SK-N-SH treated with all-trans-retinoic acid at 6 μM for 48 hours (cell line): ENCODE measurements around the gene NHS.

Experiments used
- ATAC-seq: fragments of 200-7000 bp; cut with Tn5 transposase; 3 replicates; pipeline ENCODE4 v1.9.1; 2020; ENCODE audit warnings: mild to moderate bottlenecking, moderate library complexity
- ARNTL ChIP-seq: fragments of 450-650 bp; formaldehyde crosslinking; IDR thresholded peaks from 2 replicates; pipeline ENCODE4 v1.5.0; 2020; ENCODE audit warnings: low read depth, mild to moderate bottlenecking, moderate library complexity, borderline replicate concordance
- CSDC2 ChIP-seq: fragments of 250-450 bp; sonication (Bioruptor Pico); IDR thresholded peaks from 2 replicates; pipeline ENCODE4 v1.5.0; 2020; ENCODE audit warnings: mild to moderate bottlenecking, moderate library complexity
- GLIS3 ChIP-seq: fragments of 250-450 bp; sonication (Bioruptor Pico); IDR thresholded peaks from 2 replicates; pipeline ENCODE4 v1.5.0; 2020; ENCODE audit warnings: mild to moderate bottlenecking, moderate library complexity
- ISL1 ChIP-seq: fragments of 250-450 bp; sonication (Bioruptor Pico); IDR thresholded peaks from 2 replicates; pipeline ENCODE4 v2.1.2; 2022; ENCODE audit warnings: mild to moderate bottlenecking, moderate library complexity
- OSR1 ChIP-seq: fragments of 250-450 bp; sonication (Bioruptor Pico); IDR thresholded peaks from 2 replicates; pipeline ENCODE4 v1.8.0; 2022; ENCODE audit warnings: moderate library complexity, mild to moderate bottlenecking, inconsistent platforms
- TOX ChIP-seq: fragments of 250-450 bp; sonication (Bioruptor Pico); IDR thresholded peaks from 2 replicates; pipeline ENCODE4 v1.8.0; 2021; ENCODE audit warnings: mild to moderate bottlenecking, moderate library complexity, borderline replicate concordance
- ZNF565 ChIP-seq: fragments of 450-650 bp; formaldehyde crosslinking; conservative IDR thresholded peaks from 2 replicates; pipeline ENCODE4 v1.5.0; 2020; ENCODE audit warnings: low read depth, mild to moderate bottlenecking, moderate library complexity
- ZNF70 ChIP-seq: fragments of 450-650 bp; formaldehyde crosslinking; IDR thresholded peaks from 2 replicates; pipeline ENCODE4 v1.5.0; 2020; ENCODE audit warnings: mild to moderate bottlenecking, moderate library complexity
- ZNF8 ChIP-seq: fragments of 450-650 bp; formaldehyde crosslinking; IDR thresholded peaks from 2 replicates; pipeline ENCODE4 v1.5.0; 2020; ENCODE audit warnings: mild to moderate bottlenecking, moderate library complexity
- TF ChIP-seq, protein P1 (sequence below): fragments of 250-450 bp; sonication (Bioruptor Pico); IDR thresholded peaks from 2 replicates; pipeline ENCODE4 v1.5.0; 2020; ENCODE audit warnings: mild to moderate bottlenecking, moderate library complexity
- TF ChIP-seq, protein P2 (sequence below): fragments of 250-450 bp; sonication (Bioruptor Pico); IDR thresholded peaks from 2 replicates; pipeline ENCODE4 v1.5.1; 2021; ENCODE audit warnings: mild to moderate bottlenecking, moderate library complexity
- TF ChIP-seq, protein P3 (sequence below): fragments of 250-450 bp; sonication (Bioruptor Pico); IDR thresholded peaks from 2 replicates; pipeline ENCODE4 v1.5.1; 2020; ENCODE audit warnings: low read depth, mild to moderate bottlenecking, moderate library complexity
- TF ChIP-seq, protein P4 (sequence below): fragments of 250-450 bp; sonication (Bioruptor Pico); IDR thresholded peaks from 2 replicates; pipeline ENCODE4 v1.8.0; 2021; ENCODE audit warnings: low read depth, mild to moderate bottlenecking, moderate library complexity, borderline replicate concordance
- TF ChIP-seq, protein P5 (sequence below): fragments of 250-450 bp; sonication (Bioruptor Pico); IDR thresholded peaks from 2 replicates; pipeline ENCODE4 v1.8.0; 2020; ENCODE audit warnings: mild to moderate bottlenecking, moderate library complexity, borderline replicate concordance

Gene NHS

DNA sequence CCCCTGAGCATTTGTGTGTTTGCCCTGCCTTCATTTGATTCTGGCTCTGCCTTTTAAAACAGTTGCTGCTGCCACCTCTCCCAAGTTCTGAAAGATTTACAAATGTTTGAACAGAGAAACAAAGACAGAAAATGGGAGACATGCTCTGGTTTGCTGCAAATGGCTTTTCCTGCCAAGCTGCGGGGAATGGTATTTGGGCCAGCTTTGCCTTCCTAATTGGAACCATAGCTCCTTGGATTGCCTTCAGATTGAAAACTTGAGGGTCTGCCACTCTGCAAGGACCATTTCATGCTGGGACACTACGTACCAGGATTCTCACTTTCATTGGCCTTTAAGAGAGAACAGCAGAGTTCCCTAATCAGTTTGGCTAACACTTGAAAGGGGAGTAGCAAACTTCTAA lies 74.9 kb downstream of the NHS start (continued):
- TF ChIP-seq, protein P1, sequence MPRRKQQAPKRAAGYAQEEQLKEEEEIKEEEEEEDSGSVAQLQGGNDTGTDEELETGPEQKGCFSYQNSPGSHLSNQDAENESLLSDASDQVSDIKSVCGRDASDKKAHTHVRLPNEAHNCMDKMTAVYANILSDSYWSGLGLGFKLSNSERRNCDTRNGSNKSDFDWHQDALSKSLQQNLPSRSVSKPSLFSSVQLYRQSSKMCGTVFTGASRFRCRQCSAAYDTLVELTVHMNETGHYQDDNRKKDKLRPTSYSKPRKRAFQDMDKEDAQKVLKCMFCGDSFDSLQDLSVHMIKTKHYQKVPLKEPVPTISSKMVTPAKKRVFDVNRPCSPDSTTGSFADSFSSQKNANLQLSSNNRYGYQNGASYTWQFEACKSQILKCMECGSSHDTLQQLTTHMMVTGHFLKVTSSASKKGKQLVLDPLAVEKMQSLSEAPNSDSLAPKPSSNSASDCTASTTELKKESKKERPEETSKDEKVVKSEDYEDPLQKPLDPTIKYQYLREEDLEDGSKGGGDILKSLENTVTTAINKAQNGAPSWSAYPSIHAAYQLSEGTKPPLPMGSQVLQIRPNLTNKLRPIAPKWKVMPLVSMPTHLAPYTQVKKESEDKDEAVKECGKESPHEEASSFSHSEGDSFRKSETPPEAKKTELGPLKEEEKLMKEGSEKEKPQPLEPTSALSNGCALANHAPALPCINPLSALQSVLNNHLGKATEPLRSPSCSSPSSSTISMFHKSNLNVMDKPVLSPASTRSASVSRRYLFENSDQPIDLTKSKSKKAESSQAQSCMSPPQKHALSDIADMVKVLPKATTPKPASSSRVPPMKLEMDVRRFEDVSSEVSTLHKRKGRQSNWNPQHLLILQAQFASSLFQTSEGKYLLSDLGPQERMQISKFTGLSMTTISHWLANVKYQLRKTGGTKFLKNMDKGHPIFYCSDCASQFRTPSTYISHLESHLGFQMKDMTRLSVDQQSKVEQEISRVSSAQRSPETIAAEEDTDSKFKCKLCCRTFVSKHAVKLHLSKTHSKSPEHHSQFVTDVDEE (CRISPR knock-in tag), result no peak
- TF ChIP-seq, protein P2, sequence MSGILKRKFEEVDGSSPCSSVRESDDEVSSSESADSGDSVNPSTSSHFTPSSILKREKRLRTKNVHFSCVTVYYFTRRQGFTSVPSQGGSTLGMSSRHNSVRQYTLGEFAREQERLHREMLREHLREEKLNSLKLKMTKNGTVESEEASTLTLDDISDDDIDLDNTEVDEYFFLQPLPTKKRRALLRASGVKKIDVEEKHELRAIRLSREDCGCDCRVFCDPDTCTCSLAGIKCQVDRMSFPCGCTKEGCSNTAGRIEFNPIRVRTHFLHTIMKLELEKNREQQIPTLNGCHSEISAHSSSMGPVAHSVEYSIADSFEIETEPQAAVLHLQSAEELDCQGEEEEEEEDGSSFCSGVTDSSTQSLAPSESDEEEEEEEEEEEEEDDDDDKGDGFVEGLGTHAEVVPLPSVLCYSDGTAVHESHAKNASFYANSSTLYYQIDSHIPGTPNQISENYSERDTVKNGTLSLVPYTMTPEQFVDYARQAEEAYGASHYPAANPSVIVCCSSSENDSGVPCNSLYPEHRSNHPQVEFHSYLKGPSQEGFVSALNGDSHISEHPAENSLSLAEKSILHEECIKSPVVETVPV (CRISPR knock-in tag), result no peak
- TF ChIP-seq, protein P3, sequence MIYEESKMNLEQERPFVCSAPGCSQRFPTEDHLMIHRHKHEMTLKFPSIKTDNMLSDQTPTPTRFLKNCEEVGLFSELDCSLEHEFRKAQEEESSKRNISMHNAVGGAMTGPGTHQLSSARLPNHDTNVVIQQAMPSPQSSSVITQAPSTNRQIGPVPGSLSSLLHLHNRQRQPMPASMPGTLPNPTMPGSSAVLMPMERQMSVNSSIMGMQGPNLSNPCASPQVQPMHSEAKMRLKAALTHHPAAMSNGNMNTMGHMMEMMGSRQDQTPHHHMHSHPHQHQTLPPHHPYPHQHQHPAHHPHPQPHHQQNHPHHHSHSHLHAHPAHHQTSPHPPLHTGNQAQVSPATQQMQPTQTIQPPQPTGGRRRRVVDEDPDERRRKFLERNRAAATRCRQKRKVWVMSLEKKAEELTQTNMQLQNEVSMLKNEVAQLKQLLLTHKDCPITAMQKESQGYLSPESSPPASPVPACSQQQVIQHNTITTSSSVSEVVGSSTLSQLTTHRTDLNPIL (CRISPR knock-in tag), result no peak
- TF ChIP-seq, all 23 proteins: peak for 0

DNA sequence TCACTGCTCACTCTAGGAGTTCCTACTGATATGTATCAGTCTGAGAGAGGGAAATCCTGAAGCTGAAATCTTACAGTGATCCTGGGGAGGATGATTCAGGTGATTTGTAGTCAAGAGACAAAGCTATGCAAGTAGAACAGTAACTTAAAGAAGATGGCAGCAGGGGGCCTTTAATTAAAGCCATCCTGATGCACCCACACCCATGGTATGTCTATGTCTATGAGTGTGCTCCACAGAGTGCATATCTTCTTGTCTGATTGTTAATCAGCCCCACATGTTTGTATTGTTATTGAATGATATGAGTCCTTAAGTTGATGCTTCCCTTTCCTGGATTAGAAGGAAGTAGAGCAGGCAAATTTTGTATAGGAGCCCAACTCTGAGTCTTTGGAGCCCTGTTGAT lies 78.8 kb downstream of the NHS start:
- no peak for TF ChIP-seq GLIS3 (CRISPR knock-in tag)
- no peak for TF ChIP-seq ZNF8 (CRISPR knock-in tag)
- TF ChIP-seq, protein P4, sequence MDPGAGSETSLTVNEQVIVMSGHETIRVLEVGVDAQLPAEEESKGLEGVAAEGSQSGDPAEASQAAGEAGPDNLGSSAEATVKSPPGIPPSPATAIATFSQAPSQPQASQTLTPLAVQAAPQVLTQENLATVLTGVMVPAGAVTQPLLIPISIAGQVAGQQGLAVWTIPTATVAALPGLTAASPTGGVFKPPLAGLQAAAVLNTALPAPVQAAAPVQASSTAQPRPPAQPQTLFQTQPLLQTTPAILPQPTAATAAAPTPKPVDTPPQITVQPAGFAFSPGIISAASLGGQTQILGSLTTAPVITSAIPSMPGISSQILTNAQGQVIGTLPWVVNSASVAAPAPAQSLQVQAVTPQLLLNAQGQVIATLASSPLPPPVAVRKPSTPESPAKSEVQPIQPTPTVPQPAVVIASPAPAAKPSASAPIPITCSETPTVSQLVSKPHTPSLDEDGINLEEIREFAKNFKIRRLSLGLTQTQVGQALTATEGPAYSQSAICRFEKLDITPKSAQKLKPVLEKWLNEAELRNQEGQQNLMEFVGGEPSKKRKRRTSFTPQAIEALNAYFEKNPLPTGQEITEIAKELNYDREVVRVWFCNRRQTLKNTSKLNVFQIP (CRISPR knock-in tag), result no peak
- no peak for TF ChIP-seq ZNF565
- no peak for TF ChIP-seq ISL1 (CRISPR knock-in tag)
- TF ChIP-seq CSDC2 (CRISPR knock-in tag), result no peak
- TF ChIP-seq, protein P2 (CRISPR knock-in tag), result no peak
- TF ChIP-seq ZNF70, result no peak
- TF ChIP-seq, protein P3 (CRISPR knock-in tag), result no peak
- ATAC-seq, result no peak

DNA sequence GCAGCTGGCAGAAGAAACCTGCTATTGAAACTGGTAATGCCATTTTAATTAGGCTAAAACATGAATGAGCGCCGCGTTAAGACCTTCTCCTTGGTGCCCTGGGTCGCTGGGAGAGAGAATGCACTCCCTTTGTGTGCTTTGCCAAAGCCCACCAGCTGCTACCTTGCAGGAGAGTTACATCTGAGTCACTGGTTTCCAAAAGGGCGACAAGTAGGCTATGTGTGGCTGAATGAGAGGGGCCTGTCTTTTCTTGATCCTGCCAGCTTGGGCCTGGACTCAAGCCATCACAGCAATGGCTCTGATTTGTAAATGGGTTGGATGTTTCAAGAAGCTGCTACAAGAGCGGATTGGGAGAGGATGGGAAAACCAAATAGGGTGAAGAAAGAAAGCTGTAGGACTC lies 81.5 kb downstream of the NHS start:
- TF ChIP-seq ZNF70, result no peak
- TF ChIP-seq OSR1 (CRISPR knock-in tag), result no peak
- no peak for TF ChIP-seq GLIS3 (CRISPR knock-in tag)
- TF ChIP-seq, all 23 proteins: peak for 0
- no peak for ATAC-seq

DNA sequence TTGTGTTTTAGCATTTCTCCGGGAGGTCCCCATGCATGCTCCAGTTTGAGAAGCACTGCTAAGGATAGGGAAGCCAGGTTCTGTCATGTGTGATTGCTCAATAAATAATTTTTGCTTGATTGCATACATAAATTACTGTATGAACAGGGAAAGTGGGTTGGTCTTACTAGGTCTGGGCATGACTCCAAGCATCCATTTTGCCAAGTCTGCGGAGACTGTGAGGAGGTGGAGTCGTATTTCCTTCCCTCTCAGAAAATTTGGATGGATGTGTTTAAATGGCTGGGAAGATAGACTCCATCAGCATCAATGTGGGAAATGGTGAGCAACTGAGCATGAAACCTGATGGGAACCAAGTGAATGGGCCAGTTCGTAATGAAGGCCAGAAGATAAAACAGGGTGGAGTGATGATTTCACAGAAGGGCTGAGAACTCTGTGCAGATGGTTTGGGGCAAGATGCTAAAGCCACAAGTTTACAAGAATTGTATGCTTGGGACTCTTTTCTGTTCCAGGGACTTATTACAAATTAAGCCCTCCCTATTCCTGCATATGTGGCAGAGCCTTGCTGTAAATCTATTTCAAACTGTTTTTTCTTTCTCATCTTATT lies 84.1 kb downstream of the NHS start:
- ATAC-seq, result peak; percentile 89
- no peak for TF ChIP-seq TOX (CRISPR knock-in tag)
- TF ChIP-seq OSR1 (CRISPR knock-in tag), result no peak
- TF ChIP-seq ZNF8 (CRISPR knock-in tag), result no peak
- TF ChIP-seq, protein P5, sequence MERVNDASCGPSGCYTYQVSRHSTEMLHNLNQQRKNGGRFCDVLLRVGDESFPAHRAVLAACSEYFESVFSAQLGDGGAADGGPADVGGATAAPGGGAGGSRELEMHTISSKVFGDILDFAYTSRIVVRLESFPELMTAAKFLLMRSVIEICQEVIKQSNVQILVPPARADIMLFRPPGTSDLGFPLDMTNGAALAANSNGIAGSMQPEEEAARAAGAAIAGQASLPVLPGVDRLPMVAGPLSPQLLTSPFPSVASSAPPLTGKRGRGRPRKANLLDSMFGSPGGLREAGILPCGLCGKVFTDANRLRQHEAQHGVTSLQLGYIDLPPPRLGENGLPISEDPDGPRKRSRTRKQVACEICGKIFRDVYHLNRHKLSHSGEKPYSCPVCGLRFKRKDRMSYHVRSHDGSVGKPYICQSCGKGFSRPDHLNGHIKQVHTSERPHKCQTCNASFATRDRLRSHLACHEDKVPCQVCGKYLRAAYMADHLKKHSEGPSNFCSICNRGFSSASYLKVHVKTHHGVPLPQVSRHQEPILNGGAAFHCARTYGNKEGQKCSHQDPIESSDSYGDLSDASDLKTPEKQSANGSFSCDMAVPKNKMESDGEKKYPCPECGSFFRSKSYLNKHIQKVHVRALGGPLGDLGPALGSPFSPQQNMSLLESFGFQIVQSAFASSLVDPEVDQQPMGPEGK (CRISPR knock-in tag), result no peak
- no peak for TF ChIP-seq ARNTL
- TF ChIP-seq GLIS3 (CRISPR knock-in tag), result no peak
- TF ChIP-seq CSDC2 (CRISPR knock-in tag), result no peak
- TF ChIP-seq, protein P4 (CRISPR knock-in tag), result no peak
- no peak for TF ChIP-seq ZNF70
- TF ChIP-seq ISL1 (CRISPR knock-in tag), result no peak
- TF ChIP-seq, protein P1 (CRISPR knock-in tag), result no peak
